ENCODE data around the gene MORN1. TPM values are rescaled to one million over a fixed set of nuclear protein-coding genes. Genes with fewer than 3 reads are reported as not detected.

MORN1 gene
- total RNA-seq, 2 experiments from 2014 or later = 10.5 to 11.6 TPM

- Mint-ChIP-seq H3K9me3 (peaks cover 2% of the 10 kb centered on the region), H3K4me3 (no peak overlapping the region), H3K36me3 (peaks cover 2% of the 10 kb centered on the region), H3K4me1 (no peaks in the 10 kb centered on the region), H3K27me3 (no peaks in the 10 kb centered on the region), H3K27ac (no peak overlapping the region)
- ATAC-seq (ENCODE audit: low read depth) (no peak), DNase-seq (no peak)
- POLR2A ChIA-PET = interaction anchor here (0.9 kb wide), 1 partner anchor 9 kb away, joined by 3 read pairs; no protein-coding TSS in a partner anchor
Measured at GRCh38 chr1:2431103-2431502, 39.7 kb upstream of the MORN1 start.

GRCh38 chr1:2430592-2430973 lies 39.2 kb upstream of the MORN1 start:
- POLR2A ChIA-PET = no interaction called here
- Mint-ChIP-seq H3K9me3 (peaks cover 2% of the 10 kb centered on the region), H3K36me3 (peaks cover 2% of the 10 kb centered on the region), H3K27me3 (no peaks in the 10 kb centered on the region), H3K27ac (no peak overlapping the region), H3K4me3 (no peak overlapping the region), H3K4me1 (no peaks in the 10 kb centered on the region)
- DNase-seq (no peak), ATAC-seq (ENCODE audit: low read depth) (no peak)

- H3K27me3 Mint-ChIP-seq = no peaks in the 10 kb centered on the region
- ATAC-seq (ENCODE audit: low read depth) (no peak), DNase-seq (no peak)
- H3K4me3 Mint-ChIP-seq = no peak overlapping the region
- POLR2A ChIA-PET = interaction anchor here (1.0 kb wide), 1 partner anchor 12 kb away, joined by 3 read pairs; no protein-coding TSS in a partner anchor
- no peaks in the 10 kb centered on the region for H3K4me1 Mint-ChIP-seq
- peaks cover 2% of the 10 kb centered on the region for H3K9me3 Mint-ChIP-seq
- no peak overlapping the region for H3K27ac Mint-ChIP-seq
- H3K36me3 Mint-ChIP-seq = peaks cover 2% of the 10 kb centered on the region
Measured at GRCh38 chr1:2429780-2430591, 38.6 kb upstream of the MORN1 start.

GRCh38 chr1:2428490-2428889 lies 37.1 kb upstream of the MORN1 start:
- no peak overlapping the region for H3K27ac Mint-ChIP-seq
- ATAC-seq (ENCODE audit: low read depth) = no peak
- POLR2A ChIA-PET = no interaction called here
- peaks cover 3% of the 10 kb centered on the region for H3K4me1 Mint-ChIP-seq
- H3K36me3 Mint-ChIP-seq = peaks cover 4% of the 10 kb centered on the region
- H3K27me3 Mint-ChIP-seq = peaks cover 3% of the 10 kb centered on the region
- H3K9me3 Mint-ChIP-seq = peaks cover 2% of the 10 kb centered on the region
- DNase-seq = no peak
- H3K4me3 Mint-ChIP-seq = no peak overlapping the region

DNA sequence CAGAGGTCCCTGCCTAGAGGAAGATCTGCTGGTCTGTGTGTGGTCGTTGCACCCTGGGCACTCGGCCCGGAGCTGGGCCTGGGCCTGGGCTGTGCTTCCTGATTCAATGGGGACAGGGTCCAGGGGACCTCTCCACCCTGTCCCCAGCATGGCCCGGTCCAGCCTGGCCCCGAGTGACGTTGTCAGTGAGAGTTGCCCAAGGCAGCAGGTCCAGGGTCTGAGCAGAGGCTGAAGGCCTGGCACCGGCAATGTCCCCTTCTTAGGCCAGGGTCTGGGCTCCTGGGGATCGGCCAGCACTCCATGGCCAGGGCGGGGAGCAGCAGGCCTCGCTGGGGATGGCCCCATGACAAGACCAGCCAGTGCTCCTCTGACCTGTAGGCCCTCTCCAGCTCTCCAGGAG lies 36.6 kb upstream of the MORN1 start:
- peaks cover 3% of the 10 kb centered on the region for H3K4me1 Mint-ChIP-seq
- H3K9me3 Mint-ChIP-seq = peaks cover 2% of the 10 kb centered on the region
- ATAC-seq (ENCODE audit: low read depth) = no peak
- H3K27ac Mint-ChIP-seq = no peak overlapping the region
- no peak for DNase-seq
- POLR2A ChIA-PET = no interaction called here
- H3K27me3 Mint-ChIP-seq = peaks cover 3% of the 10 kb centered on the region
- H3K4me3 Mint-ChIP-seq = no peak overlapping the region
- H3K36me3 Mint-ChIP-seq = peaks cover 7% of the 10 kb centered on the region

GRCh38 chr1:2427051-2427450 lies 35.7 kb upstream of the MORN1 start:
- no peak for DNase-seq
- Mint-ChIP-seq H3K4me3 (no peak overlapping the region), H3K4me1 (peaks cover 3% of the 10 kb centered on the region), H3K36me3 (peaks cover 7% of the 10 kb centered on the region), H3K27ac (no peak overlapping the region), H3K9me3 (peaks cover 3% of the 10 kb centered on the region), H3K27me3 (peaks cover 3% of the 10 kb centered on the region)
- ATAC-seq (ENCODE audit: low read depth) = no peak
- POLR2A ChIA-PET = interaction anchor here (1.1 kb wide), 1 partner anchor 158 kb away, joined by 3 read pairs; no protein-coding TSS in a partner anchor

DNA sequence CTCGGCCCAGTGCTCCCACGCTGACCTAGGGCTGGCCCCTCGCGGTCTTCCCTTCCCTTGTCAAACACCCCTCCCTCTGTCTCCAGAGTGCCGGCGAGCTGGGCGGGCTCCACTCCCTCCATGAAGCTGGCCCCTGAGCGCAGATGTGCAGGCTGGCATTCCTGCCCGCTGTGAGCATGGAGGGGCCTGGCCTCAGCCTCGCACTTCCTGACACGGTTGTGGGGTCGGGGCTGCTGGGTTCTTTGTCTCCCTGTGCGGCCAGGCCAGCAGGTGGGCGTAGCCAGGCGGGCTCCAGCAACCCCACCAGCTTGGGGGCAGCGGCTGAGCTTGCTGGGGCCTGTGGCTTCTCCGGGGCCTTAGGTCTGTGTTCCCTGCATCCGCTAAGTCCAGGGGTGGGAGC lies 35.2 kb upstream of the MORN1 start:
- DNase-seq (no peak), ATAC-seq (ENCODE audit: low read depth) (no peak)
- Mint-ChIP-seq H3K4me1 (peaks cover 3% of the 10 kb centered on the region), H3K9me3 (peaks cover 3% of the 10 kb centered on the region), H3K4me3 (no peak overlapping the region), H3K27ac (no peak overlapping the region), H3K27me3 (peaks cover 3% of the 10 kb centered on the region), H3K36me3 (peaks cover 7% of the 10 kb centered on the region)
- POLR2A ChIA-PET = interaction anchor here (1.1 kb wide), 1 partner anchor 159 kb away, joined by 3 read pairs; no protein-coding TSS in a partner anchor

DNA sequence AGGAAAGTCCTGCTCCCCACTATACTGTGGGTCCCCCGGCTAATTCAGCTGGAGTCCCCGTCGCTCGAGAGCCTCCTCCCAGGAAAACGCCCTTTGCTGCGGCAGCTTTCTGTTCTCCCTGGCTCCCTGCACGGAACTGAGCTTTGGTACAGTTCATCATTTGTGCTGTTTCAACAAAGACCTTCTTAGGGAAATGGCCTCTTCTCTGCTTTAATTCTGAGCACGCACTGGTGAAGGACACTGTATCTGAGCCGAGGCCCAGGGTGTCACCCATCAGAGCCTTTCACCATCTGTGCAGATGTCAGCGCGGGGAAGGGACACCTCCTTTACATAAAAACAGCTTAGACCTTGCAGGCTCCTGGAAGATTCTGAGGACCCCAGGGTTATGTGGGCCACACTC lies 34.5 kb upstream of the MORN1 start:
- ATAC-seq (ENCODE audit: low read depth) (no peak), DNase-seq (no peak)
- H3K27ac Mint-ChIP-seq = no peak overlapping the region
- peaks cover 3% of the 10 kb centered on the region for H3K9me3 Mint-ChIP-seq
- peaks cover 7% of the 10 kb centered on the region for H3K36me3 Mint-ChIP-seq
- POLR2A ChIA-PET = no interaction called here
- no peak overlapping the region for H3K4me3 Mint-ChIP-seq
- peaks cover 3% of the 10 kb centered on the region for H3K4me1 Mint-ChIP-seq
- H3K27me3 Mint-ChIP-seq = peaks cover 3% of the 10 kb centered on the region

- Mint-ChIP-seq H3K4me1 (peaks cover 3% of the 10 kb centered on the region), H3K4me3 (no peak overlapping the region), H3K36me3 (peaks cover 5% of the 10 kb centered on the region), H3K27me3 (peaks cover 3% of the 10 kb centered on the region), H3K27ac (no peak overlapping the region), H3K9me3 (peaks cover 1% of the 10 kb centered on the region)
- ATAC-seq (ENCODE audit: low read depth) (no peak), DNase-seq (no peak)
- POLR2A ChIA-PET = no interaction called here
Measured at GRCh38 chr1:2422523-2422922, 31.2 kb upstream of the MORN1 start.

- Mint-ChIP-seq H3K9me3 (peaks cover 1% of the 10 kb centered on the region), H3K27me3 (peaks cover 2% of the 10 kb centered on the region), H3K4me3 (no peak overlapping the region), H3K36me3 (peaks cover 8% of the 10 kb centered on the region), H3K27ac (no peak overlapping the region), H3K4me1 (peaks cover 17% of the 10 kb centered on the region)
- ATAC-seq (ENCODE audit: low read depth) = no peak
- DNase-seq = no peak
- POLR2A ChIA-PET = interaction anchor here (0.6 to 1.7 kb wide), 2 partner anchors 16 to 128 kb away, joined by 4 read pairs; no protein-coding TSS in a partner anchor
Measured at GRCh38 chr1:2419416-2419815, 28.1 kb upstream of the MORN1 start.

DNA sequence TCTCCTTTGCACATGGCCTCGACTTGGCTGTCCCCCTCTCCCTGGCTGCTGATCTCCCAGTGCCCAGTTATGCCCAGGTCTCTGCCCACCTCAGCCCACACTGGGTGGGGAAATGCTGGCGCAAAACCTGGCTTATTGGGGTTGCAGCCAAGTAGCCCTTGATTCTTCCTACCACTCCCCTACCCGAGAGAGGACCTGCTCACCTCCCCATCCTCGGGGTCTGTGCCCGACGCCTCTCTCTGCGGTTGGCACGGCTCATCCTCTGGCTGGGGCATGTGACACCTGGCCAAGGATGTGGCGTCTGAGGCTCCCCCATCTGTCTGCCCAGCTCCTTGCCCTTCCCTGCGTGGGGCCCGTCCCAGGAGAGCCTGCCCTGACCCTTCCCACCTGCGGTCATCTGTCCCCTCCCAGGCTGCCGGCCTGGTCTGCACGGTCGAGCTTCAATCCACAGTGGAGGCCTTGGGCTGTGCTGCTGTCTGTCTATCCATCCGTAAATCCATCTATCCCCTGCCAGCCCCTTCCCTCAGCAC lies 27.5 kb upstream of the MORN1 start:
- H3K27me3 Mint-ChIP-seq = no peaks in the 10 kb centered on the region
- peaks cover 1% of the 10 kb centered on the region for H3K9me3 Mint-ChIP-seq
- DNase-seq = no peak

DNA sequence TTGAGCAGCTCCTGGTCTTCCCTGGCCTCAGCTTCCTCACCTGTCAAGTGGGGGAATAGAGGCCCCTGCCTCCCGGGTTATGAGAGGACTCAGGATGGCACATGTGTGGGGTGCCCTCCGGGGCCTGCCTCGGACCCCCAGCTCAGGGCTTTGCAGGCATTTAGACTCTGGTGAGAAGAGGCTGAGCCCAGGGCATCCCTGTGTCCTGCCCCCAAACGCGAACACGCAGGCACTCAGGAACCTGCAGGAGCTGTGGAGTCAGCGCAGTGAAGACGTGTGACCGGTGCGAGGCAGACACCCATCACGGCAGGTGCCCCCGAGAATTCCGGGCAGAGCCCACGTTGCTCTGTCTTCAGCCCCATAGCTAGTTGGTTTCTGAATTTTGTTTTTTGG lies 26.5 kb upstream of the MORN1 start:
- Mint-ChIP-seq H3K27me3 (no peaks in the 10 kb centered on the region), H3K9me3 (peaks cover under 1% of the 10 kb centered on the region), H3K36me3 (peaks cover 4% of the 10 kb centered on the region), H3K27ac (no peak overlapping the region), H3K4me3 (no peak overlapping the region), H3K4me1 (peaks cover 21% of the 10 kb centered on the region)
- POLR2A ChIA-PET = interaction anchor here (0.5 to 5.0 kb wide), 4 partner anchors 12 to 130 kb away, joined by 3 to 98 read pairs (median 25); partner anchors contain the start of gene PANK4
- DNase-seq (no peak), ATAC-seq (ENCODE audit: low read depth) (no peak)

More for the DNA sequence above, 27.5 kb upstream of the MORN1 start:
- no peak overlapping the region for H3K27ac Mint-ChIP-seq
- H3K36me3 Mint-ChIP-seq = peaks cover 8% of the 10 kb centered on the region
- H3K4me1 Mint-ChIP-seq = peaks cover 20% of the 10 kb centered on the region
- H3K4me3 Mint-ChIP-seq = no peak overlapping the region
- no peak for ATAC-seq (ENCODE audit: low read depth)
- POLR2A ChIA-PET = interaction anchor here (0.6 to 5.0 kb wide), 2 partner anchors 14 to 129 kb away, joined by 4 to 98 read pairs; no protein-coding TSS in a partner anchor

DNA sequence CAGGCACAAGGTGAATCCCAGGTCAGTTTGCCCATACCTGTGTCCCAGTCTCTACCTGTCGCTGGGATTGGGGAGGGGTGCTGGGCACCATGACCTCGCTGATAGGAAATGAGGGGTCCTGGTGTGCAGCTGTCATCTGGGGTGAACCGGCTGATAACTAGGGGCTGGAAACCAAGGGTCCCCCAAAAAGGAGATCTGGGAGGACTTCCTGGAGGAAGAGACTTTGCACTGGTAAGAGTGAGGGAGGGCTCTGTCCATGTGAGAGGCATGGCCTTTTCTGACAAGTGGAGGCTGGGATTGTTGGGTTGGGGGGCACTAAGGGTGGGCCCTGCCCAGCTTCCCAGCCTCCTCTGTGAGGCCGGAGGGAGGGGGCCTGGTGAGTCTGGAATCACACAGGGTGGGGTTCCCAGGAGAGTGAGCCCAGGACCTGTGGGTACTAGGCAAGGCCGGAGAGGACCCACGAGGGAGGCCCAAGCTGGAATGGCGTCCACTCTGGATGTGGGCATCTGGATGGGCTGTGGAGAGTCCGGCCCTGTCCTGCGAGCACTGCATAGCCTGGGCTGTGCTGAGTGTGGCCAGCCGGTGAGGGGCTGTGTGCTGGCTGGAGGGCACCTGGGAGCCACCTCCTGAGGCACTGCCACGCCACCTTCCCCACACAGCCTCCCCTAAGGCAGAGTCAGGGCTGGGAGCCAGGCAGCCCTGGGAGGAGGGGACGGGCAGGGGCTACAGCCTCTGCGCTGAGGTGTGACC lies 25.9 kb upstream of the MORN1 start:
- peaks cover 21% of the 10 kb centered on the region for H3K4me1 Mint-ChIP-seq
- peak overlapping the region; percentile 92 for H3K27ac Mint-ChIP-seq
- DNase-seq (no peak), ATAC-seq (ENCODE audit: low read depth) (no peak)
- POLR2A ChIA-PET = interaction anchor here (0.6 to 5.0 kb wide), 6 partner anchors 10 to 168 kb away, joined by 3 to 98 read pairs (median 22); partner anchors contain the start of genes PANK4, PRXL2B and TNFRSF14
- no peaks in the 10 kb centered on the region for H3K27me3 Mint-ChIP-seq
- H3K4me3 Mint-ChIP-seq = peak overlapping the region; percentile 92
- no peaks in the 10 kb centered on the region for H3K9me3 Mint-ChIP-seq
- H3K36me3 Mint-ChIP-seq = peaks cover 4% of the 10 kb centered on the region

Measured in activated naive CD8-positive, alpha-beta T cell treated with anti-CD3 and anti-CD28 coated beads, Interleukin-2, amount 10 ng/mL, durations not matched to agents 7 days and 5 days (primary cell).